ENCODE measurements around the gene HNF1A. TPM values are rescaled to one million over a fixed set of nuclear protein-coding genes. Genes with fewer than 3 reads are reported as not detected.

The HNF1A gene
- total and polyA plus RNA-seq, 2 of the 4 experiments (the other 2 are of a cell fraction) = under 0.01 TPM; not detected in 1

- ChIA-PET CTCF (no interaction called here), POLR2A (ENCODE audit: unreplicated experiment) (interaction anchor here (0.6 kb wide), 1 partner anchor 33 kb away, joined by 3 read pairs; no protein-coding TSS in a partner anchor)
- no peak overlapping the region for H3K9ac ChIP-seq (ENCODE audit: low read depth, low read length)
- no TSS peak for BruUV-seq (replicated peaks)
- no peak overlapping the region for H4K91ac ChIP-seq (ENCODE audit: insufficient read depth, low read depth, low read length)
- no peaks in the 10 kb centered on the region; the same call in 1 of the 2 replicates for H3K9me1 ChIP-seq (ENCODE audit: insufficient read depth, low read length)
- H2BK20ac ChIP-seq (ENCODE audit: low read depth, low read length) = no peak overlapping the region
- no peak overlapping the region for H2AK9ac ChIP-seq (replicated peaks; ENCODE audit: low read depth, low read length, poor library complexity)
- no peak overlapping the region for H3K27ac ChIP-seq (ENCODE audit: insufficient read depth, low read length)
- TF ChIP-seq POLR2A (IDR thresholded peaks at IDR 0.05; ENCODE audit: low read depth, low read length) = no peak
- TF ChIP-seq USF2 (IDR thresholded peaks at IDR 0.05; ENCODE audit: low read depth, low read length) = no peak
- no peak for TF ChIP-seq RAD21 (IDR thresholded peaks at IDR 0.05; ENCODE audit: low read length)
- TF ChIP-seq MXI1 (IDR thresholded peaks at IDR 0.05; ENCODE audit: borderline replicate concordance, low read depth, low read length) = no peak
- no peak for TF ChIP-seq BHLHE40 (IDR thresholded peaks at IDR 0.05; ENCODE audit: low read depth, low read length)
- TF ChIP-seq RFX5 (IDR thresholded peaks at IDR 0.05; ENCODE audit: low read depth, low read length) = no peak
- TF ChIP-seq FOS (IDR thresholded peaks at IDR 0.05; ENCODE audit: low read depth, low read length) = no peak
- no peak for TF ChIP-seq ELK1 (IDR thresholded peaks at IDR 0.05; ENCODE audit: borderline replicate concordance, low read depth, low read length)
- H3K4me3 ChIP-seq (ENCODE audit: insufficient read depth, low read depth, low read length) = no peak overlapping the region
- no peak overlapping the region for H2AK5ac ChIP-seq (ENCODE audit: low read depth, low read length)
- no peak overlapping the region for H3K14ac ChIP-seq (replicated peaks; ENCODE audit: low read depth, low read length)
- H3K23ac ChIP-seq (ENCODE audit: low read depth, low read length) = no peak overlapping the region
- no peaks in the 10 kb centered on the region for H3K79me1 ChIP-seq (ENCODE audit: low read depth in 1 of 2, low read length in 2 of 2)
- no peaks in the 10 kb centered on the region for H3K4me1 ChIP-seq (ENCODE audit: control insufficient read depth, insufficient read depth, low read length)
- no peak overlapping the region for H4K5ac ChIP-seq (ENCODE audit: low read depth, low read length)
- H3K18ac ChIP-seq (ENCODE audit: low read depth, low read length) = no peak overlapping the region
- no peak overlapping the region for H3K56ac ChIP-seq (ENCODE audit: extremely low read depth, insufficient read depth, low read length)
- no peak overlapping the region for H3K4ac ChIP-seq (ENCODE audit: low read depth, low read length)
- dilution Hi-C loops (cut with HindIII; ENCODE audit: low sequenced_read_pairs, unreplicated experiment) = no loop called here
- H3K27me3 ChIP-seq (ENCODE audit: control insufficient read depth, insufficient read depth, low read length) = peaks cover 3% of the 10 kb centered on the region; the same call in 1 of the 2 replicates
- no peak overlapping the region for H2BK120ac ChIP-seq (ENCODE audit: low read depth, low read length)
- no peak overlapping the region for H2BK5ac ChIP-seq (ENCODE audit: low read depth, low read length, poor library complexity, severe bottlenecking)
- no peak for DNase-seq
- intact Hi-C loops (cut with micrococcal nuclease) = loop anchor here (5.0 kb wide), 1 partner anchor 157 kb away; no protein-coding TSS in a partner anchor
- H3K9me3 ChIP-seq (ENCODE audit: control insufficient read depth, insufficient read depth, low read length) = no peaks in the 10 kb centered on the region
- no peak for ATAC-seq (ENCODE audit: low read depth)
- no peak overlapping the region for H4K8ac ChIP-seq (ENCODE audit: low read depth in 2 of 2, low read length in 2 of 2)
- no peaks in the 10 kb centered on the region for H3K36me3 ChIP-seq (ENCODE audit: control insufficient read depth, insufficient read depth, low read length)
- in situ Hi-C loops (cut with MboI; ENCODE audit: low sequenced_read_pairs) = no loop called here
- H4K20me1 ChIP-seq (ENCODE audit: insufficient read depth, low read length) = no peaks in the 10 kb centered on the region
- no peak overlapping the region for H3K4me2 ChIP-seq (ENCODE audit: low read depth, low read length)
- H2AFZ ChIP-seq (replicated peaks; ENCODE audit: low read length, poor library complexity) = no peak overlapping the region
- H2BK15ac ChIP-seq (ENCODE audit: low read depth, low read length) = no peak overlapping the region
- 100% methylated on average over 1 of the region's 5 CpGs; no CpG with 5 or more reads in 1 of the 2 experiments for WGBS, 2 experiments (ENCODE audit: extremely low coverage in 2 of 2, insufficient read length in 1 of 2)
These were observed 38.3 kb upstream of the HNF1A start for GRCh38 chr12:120940006-120940405.

Measured in IMR-90 (cell line).